Body of pancreas (tissue), 4 donors: ENCODE results near the gene B3GAT1.

ENCODE experiments used
- POLR2A ChIP-seq, 3 donors: fragments of 450-650 bp; IDR thresholded peaks; one replicate each; pipeline ENCODE4 v1.6.1; 2016; ENCODE audit warnings: antibody characterized with exemption in 3 of 3, mild to moderate bottlenecking in 2 of 3
- TF ChIP-seq, protein P1 (sequence below), 7 experiments: fragments of 450-650 bp in 4 of 7; fragments of 200-600 bp in 3 of 7; sonication (generic) in 3 of 7; IDR thresholded peaks; one replicate each; pipeline ENCODE4 v1.5.1; 2016 to 2019; ENCODE audit warnings: antibody characterized with exemption in 7 of 7

DNA sequence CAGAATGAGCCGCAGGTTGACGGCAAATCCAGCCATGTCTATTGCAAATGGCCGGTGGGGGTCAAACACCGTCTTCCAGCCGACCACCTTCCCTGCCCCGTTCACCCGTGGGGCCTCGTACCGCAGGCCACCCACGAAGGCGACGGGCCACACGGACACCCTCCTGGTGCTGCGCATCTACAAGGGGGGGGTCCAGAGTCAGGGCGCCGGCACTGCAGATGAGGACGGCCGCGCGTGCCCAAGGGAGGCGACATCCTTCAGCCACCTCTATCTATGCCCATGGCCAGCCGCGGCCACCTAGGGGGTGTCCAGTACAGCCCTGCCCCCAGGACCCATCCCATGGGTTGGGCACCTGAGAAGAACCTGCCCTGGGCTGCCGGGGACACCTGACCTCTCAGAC lies 29.2 kb downstream of the B3GAT1 start:
- TF ChIP-seq, protein P1, sequence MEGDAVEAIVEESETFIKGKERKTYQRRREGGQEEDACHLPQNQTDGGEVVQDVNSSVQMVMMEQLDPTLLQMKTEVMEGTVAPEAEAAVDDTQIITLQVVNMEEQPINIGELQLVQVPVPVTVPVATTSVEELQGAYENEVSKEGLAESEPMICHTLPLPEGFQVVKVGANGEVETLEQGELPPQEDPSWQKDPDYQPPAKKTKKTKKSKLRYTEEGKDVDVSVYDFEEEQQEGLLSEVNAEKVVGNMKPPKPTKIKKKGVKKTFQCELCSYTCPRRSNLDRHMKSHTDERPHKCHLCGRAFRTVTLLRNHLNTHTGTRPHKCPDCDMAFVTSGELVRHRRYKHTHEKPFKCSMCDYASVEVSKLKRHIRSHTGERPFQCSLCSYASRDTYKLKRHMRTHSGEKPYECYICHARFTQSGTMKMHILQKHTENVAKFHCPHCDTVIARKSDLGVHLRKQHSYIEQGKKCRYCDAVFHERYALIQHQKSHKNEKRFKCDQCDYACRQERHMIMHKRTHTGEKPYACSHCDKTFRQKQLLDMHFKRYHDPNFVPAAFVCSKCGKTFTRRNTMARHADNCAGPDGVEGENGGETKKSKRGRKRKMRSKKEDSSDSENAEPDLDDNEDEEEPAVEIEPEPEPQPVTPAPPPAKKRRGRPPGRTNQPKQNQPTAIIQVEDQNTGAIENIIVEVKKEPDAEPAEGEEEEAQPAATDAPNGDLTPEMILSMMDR (IDR thresholded peaks at IDR 0.05), result no peak
- no peak for TF ChIP-seq POLR2A (IDR thresholded peaks at IDR 0.05)
